ENCODE data around the gene CYFIP1. TPM values are rescaled to one million over a fixed set of nuclear protein-coding genes. Genes with fewer than 3 reads are reported as not detected.

CYFIP1 gene
- total RNA-seq, 4 donors from 2014 or later: 77.4 to 121 (median 101) TPM

GRCh38 chr15:22927761-22928160, 52.4 kb downstream of the CYFIP1 start:
- peaks cover 0 to 3% (median 0%) of the 10 kb centered on the region in 4 donors for H3K4me1 ChIP-seq
- TF ChIP-seq, protein P1, sequence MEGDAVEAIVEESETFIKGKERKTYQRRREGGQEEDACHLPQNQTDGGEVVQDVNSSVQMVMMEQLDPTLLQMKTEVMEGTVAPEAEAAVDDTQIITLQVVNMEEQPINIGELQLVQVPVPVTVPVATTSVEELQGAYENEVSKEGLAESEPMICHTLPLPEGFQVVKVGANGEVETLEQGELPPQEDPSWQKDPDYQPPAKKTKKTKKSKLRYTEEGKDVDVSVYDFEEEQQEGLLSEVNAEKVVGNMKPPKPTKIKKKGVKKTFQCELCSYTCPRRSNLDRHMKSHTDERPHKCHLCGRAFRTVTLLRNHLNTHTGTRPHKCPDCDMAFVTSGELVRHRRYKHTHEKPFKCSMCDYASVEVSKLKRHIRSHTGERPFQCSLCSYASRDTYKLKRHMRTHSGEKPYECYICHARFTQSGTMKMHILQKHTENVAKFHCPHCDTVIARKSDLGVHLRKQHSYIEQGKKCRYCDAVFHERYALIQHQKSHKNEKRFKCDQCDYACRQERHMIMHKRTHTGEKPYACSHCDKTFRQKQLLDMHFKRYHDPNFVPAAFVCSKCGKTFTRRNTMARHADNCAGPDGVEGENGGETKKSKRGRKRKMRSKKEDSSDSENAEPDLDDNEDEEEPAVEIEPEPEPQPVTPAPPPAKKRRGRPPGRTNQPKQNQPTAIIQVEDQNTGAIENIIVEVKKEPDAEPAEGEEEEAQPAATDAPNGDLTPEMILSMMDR (IDR thresholded peaks at IDR 0.05): no peak
- TF ChIP-seq EP300 (IDR thresholded peaks at IDR 0.05): no peak
- no peak for TF ChIP-seq POLR2A (IDR thresholded peaks at IDR 0.05)
- no peak overlapping the region for H3K4me3 ChIP-seq
- WGBS, 2 donors: 94 to 96% methylated on average over 25 of the region's 25 CpGs
- no peaks in the 10 kb centered on the region for H3K9me3 ChIP-seq
- no peak for DNase-seq (ENCODE audit: low spot score in 2 of 2)
- H3K36me3 ChIP-seq: peaks cover 0 to 90% (median 3%) of the 10 kb centered on the region in 3 donors
- H3K27ac ChIP-seq: no peak overlapping the region
- no peaks in the 10 kb centered on the region for H3K27me3 ChIP-seq

- H3K36me3 ChIP-seq: peaks cover 0 to 86% (median 0%) of the 10 kb centered on the region in 3 donors
- H3K27me3 ChIP-seq: no peaks in the 10 kb centered on the region
- no peak overlapping the region for H3K27ac ChIP-seq
- 95 to 96% methylated on average over 17 of the region's 17 CpGs for WGBS, 2 donors
- no peak for DNase-seq (ENCODE audit: low spot score in 2 of 2)
- H3K4me1 ChIP-seq: no peaks in the 10 kb centered on the region
- no peak overlapping the region for H3K4me3 ChIP-seq
- H3K9me3 ChIP-seq: no peaks in the 10 kb centered on the region
- TF ChIP-seq EP300 (IDR thresholded peaks at IDR 0.05) (no peak), POLR2A (IDR thresholded peaks at IDR 0.05) (no peak)
- TF ChIP-seq, protein P1 (IDR thresholded peaks at IDR 0.05): no peak
These were observed 54.3 kb downstream of the CYFIP1 start for GRCh38 chr15:22925875-22926274.

GRCh38 chr15:22922003-22922402, 58.2 kb downstream of the CYFIP1 start:
- no peak for TF ChIP-seq POLR2A (IDR thresholded peaks at IDR 0.05)
- TF ChIP-seq, protein P1 (IDR thresholded peaks at IDR 0.05): no peak
- no peak for TF ChIP-seq EP300 (IDR thresholded peaks at IDR 0.05)
- no peak overlapping the region for H3K27ac ChIP-seq
- H3K36me3 ChIP-seq: peaks cover 0 to 76% (median 0%) of the 10 kb centered on the region in 3 donors
- H3K4me1 ChIP-seq: no peaks in the 10 kb centered on the region
- no peak overlapping the region for H3K4me3 ChIP-seq
- 89% methylated on average over 5 of the region's 5 CpGs for WGBS, 2 donors
- DNase-seq (ENCODE audit: low spot score in 2 of 2): no peak
- no peaks in the 10 kb centered on the region for H3K9me3 ChIP-seq
- H3K27me3 ChIP-seq: no peaks in the 10 kb centered on the region

DNA sequence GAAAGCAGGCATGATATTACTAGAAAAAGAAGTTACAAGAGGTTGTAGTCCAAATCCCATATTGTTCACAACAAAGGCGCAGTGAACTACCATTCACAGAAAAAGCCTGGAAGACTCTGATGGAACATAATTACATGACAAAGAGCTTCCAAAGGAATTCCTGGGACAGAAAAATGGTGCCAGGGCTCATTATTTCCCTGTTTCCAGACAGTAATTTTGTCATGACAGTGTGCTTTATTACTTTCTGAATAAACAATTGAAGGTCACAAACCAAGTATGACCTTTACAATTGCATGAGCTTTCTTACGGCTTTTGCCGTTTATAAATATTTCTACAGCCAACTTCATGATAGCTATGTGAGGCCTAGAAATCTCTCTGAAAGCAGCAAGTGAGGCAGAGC, 61.0 kb downstream of the CYFIP1 start:
- 26 to 40% methylated on average over 3 of the region's 3 CpGs for WGBS, 2 donors
- Histone ChIP-seq H3K4me1 (no peaks in the 10 kb centered on the region), H3K4me3 (no peak overlapping the region), H3K9me3 (no peaks in the 10 kb centered on the region), H3K27ac (no peak overlapping the region), H3K27me3 (no peaks in the 10 kb centered on the region), H3K36me3 (peaks cover 0 to 78% (median 0%) of the 10 kb centered on the region in 3 donors)
- TF ChIP-seq, protein P1 (IDR thresholded peaks at IDR 0.05): no peak
- TF ChIP-seq EP300 (IDR thresholded peaks at IDR 0.05) (no peak), POLR2A (IDR thresholded peaks at IDR 0.05) (no peak)
- no peak for DNase-seq (ENCODE audit: low spot score in 2 of 2)

GRCh38 chr15:22918596-22919140, 61.5 kb downstream of the CYFIP1 start:
- Histone ChIP-seq H3K27me3 (no peaks in the 10 kb centered on the region), H3K36me3 (peaks cover 0 to 80% (median 0%) of the 10 kb centered on the region in 3 donors), H3K9me3 (no peaks in the 10 kb centered on the region), H3K4me3 (no peak overlapping the region), H3K27ac (no peak overlapping the region), H3K4me1 (no peaks in the 10 kb centered on the region)
- TF ChIP-seq EP300 (IDR thresholded peaks at IDR 0.05) (no peak), POLR2A (IDR thresholded peaks at IDR 0.05) (no peak)
- TF ChIP-seq, protein P1 (IDR thresholded peaks at IDR 0.05): no peak
- DNase-seq (ENCODE audit: low spot score in 2 of 2): no peak
- 93 to 96% methylated on average over 22 to 24 of the region's 25 CpGs for WGBS, 2 donors

Measured in tibial nerve (tissue), 4 donors.